HG03521 (cell line): ENCODE data around the gene TIGD3.
"Not testable (repeated sequence)": the region's sequence is repeated elsewhere in the genome, so short reads cannot be mapped to it uniquely, and the experiment has no call there.

Experiments
- ATAC-seq: cut with Tn5 transposase; IDR thresholded peaks from one replicate; pipeline ENCODE4 v1.9.1; 2021; ENCODE audit warnings: mild to moderate bottlenecking, moderate library complexity; ENCODE audit not compliant: unreplicated experiment

Gene TIGD3

DNA sequence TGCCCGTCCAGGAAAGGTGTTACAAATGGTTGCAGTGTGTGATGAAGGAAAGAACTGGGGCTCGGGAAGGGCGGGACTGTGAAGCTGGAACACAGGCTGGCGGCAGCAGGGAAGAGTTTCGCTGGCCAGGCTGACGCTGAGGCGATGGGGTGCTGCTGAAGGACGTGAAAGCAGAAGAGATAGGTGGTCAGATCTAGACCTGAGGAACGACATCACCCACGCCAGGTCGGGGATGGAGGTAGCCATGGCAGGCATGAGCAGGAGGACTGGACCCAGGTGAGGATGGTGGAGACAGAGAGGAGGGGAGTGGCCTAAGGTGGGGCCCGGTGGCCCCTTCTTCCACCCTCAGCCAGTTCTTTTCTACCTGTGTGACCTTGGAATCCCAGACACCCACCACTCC, 30.7 kb upstream of the TIGD3 start:
- no peak for ATAC-seq

GRCh38 chr11:65325435-65325834, 29.1 kb upstream of the TIGD3 start:
- no peak for ATAC-seq

DNA sequence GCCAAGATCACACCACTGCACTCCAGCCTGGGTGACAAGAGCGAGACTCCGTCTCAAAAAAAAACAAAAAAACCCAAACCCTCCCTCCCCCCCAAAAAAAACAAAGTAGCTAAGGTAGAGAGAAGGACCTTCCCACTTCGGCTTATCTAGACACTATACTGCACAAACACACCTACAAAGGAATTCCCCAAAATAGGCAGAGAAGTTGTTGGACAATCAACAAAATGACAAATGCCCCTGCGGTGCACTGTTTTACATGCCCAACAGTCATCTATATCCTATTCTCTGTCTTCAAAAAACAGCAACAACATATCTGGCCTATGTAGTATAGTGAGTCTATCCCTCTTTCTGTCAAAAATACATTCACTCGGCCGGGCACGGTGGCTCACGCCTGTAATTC, 27.5 kb upstream of the TIGD3 start:
- no peak for ATAC-seq

DNA sequence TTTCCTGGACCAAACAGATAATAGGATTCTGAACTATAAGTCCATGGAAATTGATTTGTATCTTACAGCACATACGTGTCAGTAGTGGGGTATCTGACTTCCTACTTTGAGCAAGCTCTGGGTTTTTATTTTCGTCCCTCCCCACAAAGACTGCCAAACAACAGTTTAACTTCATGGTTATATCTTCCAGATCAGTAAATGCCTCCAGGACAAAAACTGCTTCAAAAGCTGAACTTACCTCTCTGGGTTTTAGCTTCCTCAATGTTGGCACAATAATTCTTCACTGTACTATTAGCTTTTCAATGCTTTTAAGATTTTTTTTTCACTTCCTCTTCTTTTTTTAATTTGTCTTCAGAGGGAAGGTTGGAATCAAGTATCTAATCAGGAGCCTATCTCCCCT, 25.1 kb upstream of the TIGD3 start:
- ATAC-seq = no peak

DNA sequence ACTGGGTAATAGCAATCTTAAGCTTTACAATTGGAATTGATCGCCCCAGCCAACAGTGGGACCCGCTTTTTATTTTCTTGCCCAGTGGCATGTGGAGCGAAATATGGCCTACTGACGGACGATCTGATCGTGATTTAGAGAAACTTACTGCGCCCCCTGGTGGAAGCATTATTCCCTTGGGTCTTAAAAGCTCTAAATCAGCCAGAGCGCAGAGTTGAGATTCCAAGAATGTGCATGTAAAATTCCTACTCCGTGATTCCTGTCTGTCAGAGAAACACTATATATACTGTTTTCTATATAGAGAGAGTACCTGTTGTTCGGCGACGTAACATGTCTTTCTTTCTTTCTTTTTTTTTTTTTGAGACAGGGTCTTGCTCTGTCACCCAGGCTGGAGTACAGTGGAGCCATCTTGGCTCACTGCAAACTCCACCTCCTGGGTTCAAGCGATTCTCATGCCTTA, 24.6 kb upstream of the TIGD3 start:
- ATAC-seq = no peak

GRCh38 chr11:65330544-65330943, 24.0 kb upstream of the TIGD3 start:
- no peak for ATAC-seq

DNA sequence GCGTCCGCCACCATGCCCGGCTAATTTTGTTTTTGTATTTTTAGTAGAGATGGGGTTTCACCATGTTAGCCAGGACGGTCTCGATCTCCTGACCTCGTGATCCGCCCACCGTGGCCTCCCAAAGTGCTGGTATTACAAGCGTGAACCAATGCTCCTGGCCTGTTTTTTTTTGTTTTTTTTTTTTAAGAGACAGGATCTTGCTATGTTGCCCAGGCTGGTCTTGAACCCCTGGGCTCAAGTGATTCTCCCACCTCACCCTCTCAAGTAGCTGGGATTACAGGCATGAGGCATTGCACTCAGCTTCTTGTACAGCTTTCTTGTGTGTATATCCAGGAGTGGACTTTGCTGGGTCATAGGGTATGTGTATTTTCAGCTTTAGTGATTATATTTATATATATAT, 22.0 kb upstream of the TIGD3 start:
- not testable (repeated sequence) for ATAC-seq

DNA sequence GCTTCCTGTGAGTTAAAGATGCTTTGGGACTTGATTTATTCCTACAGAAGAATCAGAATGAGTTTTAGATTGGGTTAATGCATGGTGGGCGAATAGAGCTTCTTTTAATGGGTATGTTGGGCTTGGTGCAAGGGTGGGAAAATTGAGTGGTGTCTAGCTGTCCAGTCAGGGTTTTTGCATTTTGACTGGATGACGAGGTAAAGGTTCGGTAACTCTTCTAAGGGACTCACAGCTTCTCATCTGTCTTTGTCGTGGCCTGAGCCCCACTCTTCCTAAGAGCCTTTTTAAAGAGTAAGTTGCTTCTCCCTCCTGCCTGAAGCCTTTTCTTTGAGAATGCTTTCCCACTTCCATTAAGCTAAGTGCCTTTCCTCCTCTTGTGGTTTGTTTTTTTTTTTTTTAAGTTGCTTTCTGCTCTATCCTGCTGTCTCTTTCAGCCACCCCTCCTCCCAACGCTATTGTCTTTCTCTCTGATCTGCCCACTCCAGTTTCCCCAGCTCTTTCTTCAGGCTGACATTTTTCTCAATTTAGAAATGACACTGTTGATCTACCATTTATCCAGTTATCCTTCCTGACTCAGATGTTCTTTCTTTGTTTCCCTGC, 19.8 kb upstream of the TIGD3 start:
- no peak for ATAC-seq

DNA sequence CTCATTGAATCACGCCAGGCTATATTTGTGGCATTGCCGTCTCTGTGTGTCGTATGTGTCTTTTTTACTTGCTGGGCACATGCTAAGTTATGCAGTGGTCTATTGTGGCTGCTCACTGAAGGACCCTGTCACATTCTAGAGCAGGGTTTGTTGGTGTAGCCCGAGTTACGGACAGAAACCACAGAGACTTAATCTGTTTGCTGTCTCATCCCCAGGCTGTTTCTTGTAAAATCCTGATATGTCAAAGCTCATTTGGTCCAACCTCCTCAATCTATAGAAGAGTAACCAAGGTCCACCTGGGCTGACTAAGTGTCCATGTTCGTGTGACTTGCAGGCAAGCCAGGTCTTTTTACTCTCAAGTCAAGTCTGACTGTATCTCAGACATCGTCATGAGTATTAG, 15.9 kb upstream of the TIGD3 start:
- ATAC-seq = no peak

DNA sequence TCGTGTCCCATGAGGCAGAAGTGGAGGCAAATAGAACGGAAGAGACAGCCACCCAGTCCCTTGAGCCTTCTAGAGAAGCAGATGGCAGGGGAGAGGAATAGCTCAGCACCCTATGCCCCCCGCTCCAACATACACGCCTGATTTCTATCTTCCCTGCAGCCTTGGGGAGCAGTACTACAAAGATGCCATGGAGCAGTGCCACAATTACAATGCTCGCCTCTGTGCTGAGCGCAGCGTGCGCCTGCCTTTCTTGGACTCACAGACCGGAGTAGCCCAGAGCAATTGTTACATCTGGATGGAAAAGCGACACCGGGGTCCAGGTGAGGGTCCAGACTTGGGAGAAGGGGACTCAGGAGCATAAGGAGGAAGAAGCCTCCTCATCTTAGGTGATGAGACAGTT, 14.3 kb upstream of the TIGD3 start:
- ATAC-seq = no peak

- ATAC-seq = no peak
These were observed 12.7 kb upstream of the TIGD3 start for GRCh38 chr11:65341856-65342255.

GRCh38 chr11:65351511-65351910, 3.0 kb upstream of the TIGD3 start:
- no peak for ATAC-seq

DNA sequence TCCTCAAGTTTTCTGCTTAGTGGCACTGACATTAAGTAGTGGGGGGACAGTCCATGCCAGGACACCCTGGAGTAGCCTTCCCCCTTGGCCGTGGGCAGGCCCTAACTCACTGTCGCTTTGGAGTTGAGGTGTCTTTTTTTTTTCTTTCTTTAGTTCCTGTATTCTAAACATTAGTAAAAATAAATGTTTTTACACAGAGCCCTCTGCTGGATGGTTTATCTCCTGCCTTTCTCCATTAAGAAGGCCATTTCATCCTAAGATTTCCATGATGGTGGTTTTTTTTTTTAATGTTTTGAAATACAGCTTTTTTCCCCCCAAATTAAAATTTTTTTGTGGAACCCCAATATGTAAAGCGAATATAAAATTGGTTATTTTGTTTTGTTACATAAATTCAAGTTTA, 1.8 kb upstream of the TIGD3 start:
- no peak for ATAC-seq

- no peak for ATAC-seq
These were observed 1.2 kb upstream of the TIGD3 start for GRCh38 chr11:65353376-65353775.

GRCh38 chr11:65353900-65354264, 669 bp upstream of the TIGD3 start:
- ATAC-seq = no peak

GRCh38 chr11:65355013-65355775, 643 bp downstream of the TIGD3 start:
- no peak for ATAC-seq

DNA sequence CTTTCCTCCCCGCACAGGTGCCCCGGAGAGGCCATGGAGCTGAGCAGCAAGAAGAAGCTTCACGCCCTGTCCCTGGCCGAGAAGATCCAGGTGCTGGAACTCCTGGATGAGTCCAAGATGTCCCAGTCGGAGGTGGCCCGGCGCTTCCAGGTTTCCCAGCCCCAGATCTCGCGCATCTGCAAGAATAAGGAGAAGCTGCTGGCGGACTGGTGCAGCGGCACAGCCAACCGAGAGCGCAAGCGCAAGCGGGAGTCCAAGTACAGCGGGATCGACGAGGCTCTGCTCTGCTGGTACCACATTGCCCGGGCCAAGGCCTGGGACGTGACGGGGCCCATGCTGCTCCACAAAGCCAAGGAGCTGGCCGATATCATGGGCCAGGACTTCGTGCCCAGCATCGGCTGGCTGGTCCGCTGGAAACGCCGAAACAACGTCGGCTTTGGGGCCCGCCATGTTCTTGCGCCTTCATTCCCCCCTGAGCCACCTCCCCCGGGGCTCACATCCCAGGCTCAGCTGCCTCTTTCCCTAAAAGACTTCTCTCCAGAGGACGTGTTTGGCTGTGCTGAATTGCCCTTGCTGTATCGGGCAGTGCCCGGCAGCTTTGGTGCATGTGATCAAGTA, 1.3 kb downstream of the TIGD3 start:
- ATAC-seq = no peak

DNA sequence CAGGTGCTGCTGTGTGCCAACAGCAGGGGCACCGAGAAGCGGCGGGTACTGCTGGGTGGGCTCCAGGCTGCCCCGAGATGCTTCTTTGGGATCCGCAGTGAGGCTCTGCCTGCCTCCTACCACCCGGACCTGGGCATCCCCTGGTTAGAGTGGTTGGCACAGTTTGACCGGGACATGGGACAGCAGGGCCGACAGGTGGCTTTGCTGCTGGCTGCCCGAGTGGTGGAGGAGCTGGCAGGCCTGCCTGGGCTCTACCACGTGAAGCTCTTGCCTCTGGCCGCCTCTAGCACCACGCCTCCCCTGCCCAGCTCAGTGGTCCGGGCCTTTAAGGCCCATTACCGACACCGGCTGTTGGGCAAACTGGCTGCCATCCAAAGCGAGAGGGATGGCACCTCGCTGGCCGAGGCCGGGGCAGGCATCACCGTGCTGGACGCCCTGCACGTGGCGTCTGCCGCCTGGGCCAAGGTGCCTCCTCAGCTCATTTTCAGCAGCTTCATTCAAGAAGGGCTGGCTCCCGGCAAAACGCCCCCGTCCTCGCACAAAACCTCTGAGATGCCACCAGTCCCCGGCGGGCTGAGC, 1.9 kb downstream of the TIGD3 start:
- ATAC-seq = no peak

- ATAC-seq = no peak
These were observed 3.4 kb downstream of the TIGD3 start for GRCh38 chr11:65357856-65358356.

GRCh38 chr11:65362320-65362931, 7.9 kb downstream of the TIGD3 start:
- peak; percentile 43 for ATAC-seq

DNA sequence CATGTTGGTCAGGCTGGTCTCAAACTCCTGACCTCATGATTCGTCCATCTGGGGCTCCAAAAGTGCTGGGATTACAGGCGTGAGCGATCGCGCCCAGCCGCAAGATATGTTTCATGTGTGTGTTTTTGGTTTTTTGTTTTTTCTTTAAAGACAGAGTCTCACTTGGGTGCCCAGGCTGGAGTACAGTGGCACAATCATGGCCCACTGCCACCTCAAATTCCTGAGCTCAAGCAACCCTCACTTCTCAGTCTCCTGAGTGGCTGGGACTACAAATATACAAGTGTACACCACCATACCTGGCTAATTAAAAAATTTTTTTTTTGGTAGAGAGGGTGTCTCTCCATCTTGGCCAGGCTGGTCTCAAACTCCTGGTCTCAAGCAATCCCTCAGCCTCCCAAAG, 8.4 kb downstream of the TIGD3 start:
- ATAC-seq = no peak
